Keratinocyte (primary cell): ENCODE data around the gene CELF2.

Experiments
- CTCF ChIP-seq, 3 experiments: IDR thresholded peaks in 1 of 3; conservative IDR thresholded peaks in 1 of 3; optimal IDR thresholded peaks in 1 of 3; 2 replicates in 2 of 3; 3 replicates in 1 of 3; pipeline versions ENCODE3 to v1.5.1; 2011; ENCODE audit warnings: low read length in 3 of 3, mild to moderate bottlenecking in 3 of 3, moderate library complexity in 2 of 3, control low read depth in 1 of 3, inconsistent platforms in 1 of 3; ENCODE audit not compliant: insufficient read depth in 2 of 3; ENCODE audit errors: extremely low read depth in 1 of 3
- EZH2 ChIP-seq: IDR thresholded peaks from one replicate; pipeline ENCODE4 v1.6.1; 2012; ENCODE audit warnings: inconsistent platforms, mild to moderate bottlenecking, low read length, moderate library complexity

GRCh38 chr10:11046776-11047160, 29.1 kb downstream of the CELF2 start:
- TF ChIP-seq CTCF (optimal IDR thresholded peaks at IDR 0.05 in 1 of 3, IDR thresholded peaks at IDR 0.05 in 1 of 3, conservative IDR thresholded peaks at IDR 0.05 in 1 of 3; ENCODE audit: extremely low read depth in 1 of 3, insufficient read depth in 2 of 3, low read length in 3 of 3) = no peak
- TF ChIP-seq EZH2 = no peak
